Cardiac fibroblast (primary cell): ENCODE measurements around the gene PMS1.

Experiments used
- DNase-seq, 2 donors: peaks; one replicate each; pipeline versions ENCODE4 v3.0.0 to v3.0.0-alpha.2; 2010; ENCODE audit warnings: low read depth in 2 of 2
- H3K4me3 ChIP-seq, 2 donors: replicated peaks in 1 of 2; 1 replicate in 1 of 2; 2 replicates in 1 of 2; pipeline ENCODE4 v1.5.1; 2011; ENCODE audit warnings: low read depth in 2 of 2, low read length in 2 of 2, mild to moderate bottlenecking in 2 of 2, moderate library complexity in 1 of 2
- CTCF ChIP-seq: IDR thresholded peaks from one replicate; pipeline ENCODE4 v1.5.1; 2011; ENCODE audit warnings: low read depth, mild to moderate bottlenecking, low read length, inconsistent platforms

PMS1 gene

DNA sequence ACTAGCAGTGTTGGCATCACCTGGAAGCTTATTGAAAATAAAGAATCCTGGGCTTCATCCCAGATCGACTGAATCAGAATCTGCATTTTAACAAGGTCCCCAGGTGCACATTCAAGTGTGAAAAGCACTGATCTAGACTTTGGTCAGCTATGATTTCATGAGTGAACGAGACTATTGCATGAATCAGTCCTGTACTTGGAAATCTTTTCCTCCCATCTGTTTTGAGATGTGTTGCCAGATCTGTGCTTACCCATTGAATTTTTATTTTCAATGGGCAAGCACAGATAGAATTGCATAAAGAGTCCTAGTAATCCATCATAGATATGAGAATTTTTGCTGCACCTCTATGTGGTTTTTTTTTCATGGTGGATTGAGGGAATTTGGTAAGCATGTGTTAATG is 64.0 kb downstream of the PMS1 start:
- no peak for TF ChIP-seq CTCF
- peak in 1 of 2 donors; percentile 24 for DNase-seq
- no peak overlapping the region for H3K4me3 ChIP-seq

- H3K4me3 ChIP-seq, result no peak overlapping the region
- TF ChIP-seq CTCF, result no peak
- no peak for DNase-seq
These were observed 65.3 kb downstream of the PMS1 start for GRCh38 chr2:189849550-189849949.

GRCh38 chr2:189851174-189851826 is 67.0 kb downstream of the PMS1 start:
- no peak for TF ChIP-seq CTCF
- no peak for DNase-seq
- no peak overlapping the region for H3K4me3 ChIP-seq

DNA sequence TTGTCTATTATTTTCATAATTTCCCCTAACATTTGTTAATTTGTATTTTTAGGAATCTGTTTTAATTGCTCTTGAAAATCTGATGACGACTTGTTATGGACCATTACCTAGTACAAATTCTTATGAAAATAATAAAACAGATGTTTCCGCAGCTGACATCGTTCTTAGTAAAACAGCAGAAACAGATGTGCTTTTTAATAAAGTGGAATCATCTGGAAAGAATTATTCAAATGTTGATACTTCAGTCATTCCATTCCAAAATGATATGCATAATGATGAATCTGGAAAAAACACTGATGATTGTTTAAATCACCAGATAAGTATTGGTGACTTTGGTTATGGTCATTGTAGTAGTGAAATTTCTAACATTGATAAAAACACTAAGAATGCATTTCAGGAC is 69.9 kb downstream of the PMS1 start:
- no peak overlapping the region for H3K4me3 ChIP-seq
- DNase-seq, result peak in 1 of 2 donors; percentile 34
- no peak for TF ChIP-seq CTCF

GRCh38 chr2:189854940-189855339 is 70.7 kb downstream of the PMS1 start:
- no peak overlapping the region for H3K4me3 ChIP-seq
- no peak for TF ChIP-seq CTCF
- peak in 1 of 2 donors; percentile 39 for DNase-seq

- no peak for TF ChIP-seq CTCF
- no peak overlapping the region for H3K4me3 ChIP-seq
- no peak for DNase-seq
These were observed 74.0 kb downstream of the PMS1 start for GRCh38 chr2:189858291-189858690.

- DNase-seq, result peak in 1 of 2 donors; percentile 39
- H3K4me3 ChIP-seq, result no peak overlapping the region
- no peak for TF ChIP-seq CTCF
These were observed 75.9 kb downstream of the PMS1 start for GRCh38 chr2:189860161-189860560.
